Measurements from ENCODE around the gene CACNA1F.

DNA sequence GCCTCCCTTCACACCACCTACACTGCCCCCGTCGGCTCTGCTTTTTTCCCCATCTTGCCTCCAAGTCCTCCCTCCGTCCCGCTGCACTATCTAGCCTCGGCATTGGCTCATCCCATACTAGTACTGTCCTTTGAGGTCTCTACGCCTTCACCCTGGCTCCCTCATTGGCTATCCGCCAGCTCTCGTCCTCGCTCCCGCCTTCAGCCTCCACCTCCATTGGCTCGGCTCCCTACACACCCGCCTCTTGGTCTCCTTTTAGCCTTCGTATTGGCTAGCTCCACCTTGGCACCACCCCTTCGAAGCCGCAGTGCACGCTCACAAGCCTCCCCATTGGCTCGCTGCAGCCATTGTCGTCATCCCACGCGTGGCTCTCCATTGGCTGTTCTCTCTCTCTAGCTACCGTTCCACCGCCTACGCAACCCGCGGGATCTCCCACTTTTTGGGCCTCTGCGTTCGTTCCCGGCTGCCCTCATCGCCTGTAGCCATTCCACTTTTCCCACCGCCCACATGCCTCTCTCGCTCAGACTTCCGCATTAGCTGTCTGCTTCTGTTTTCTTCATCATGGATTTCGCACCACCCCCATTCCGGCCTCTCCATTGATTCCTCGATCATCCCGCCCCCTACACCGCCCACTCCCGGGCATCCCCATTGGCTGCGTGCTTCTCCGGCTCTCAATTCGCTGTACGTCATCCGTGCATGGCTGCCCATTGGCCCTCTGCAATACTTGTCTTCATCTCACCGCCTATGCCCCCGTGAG is 36.0 kb upstream of the CACNA1F start:
- TF ChIP-seq, protein P1, sequence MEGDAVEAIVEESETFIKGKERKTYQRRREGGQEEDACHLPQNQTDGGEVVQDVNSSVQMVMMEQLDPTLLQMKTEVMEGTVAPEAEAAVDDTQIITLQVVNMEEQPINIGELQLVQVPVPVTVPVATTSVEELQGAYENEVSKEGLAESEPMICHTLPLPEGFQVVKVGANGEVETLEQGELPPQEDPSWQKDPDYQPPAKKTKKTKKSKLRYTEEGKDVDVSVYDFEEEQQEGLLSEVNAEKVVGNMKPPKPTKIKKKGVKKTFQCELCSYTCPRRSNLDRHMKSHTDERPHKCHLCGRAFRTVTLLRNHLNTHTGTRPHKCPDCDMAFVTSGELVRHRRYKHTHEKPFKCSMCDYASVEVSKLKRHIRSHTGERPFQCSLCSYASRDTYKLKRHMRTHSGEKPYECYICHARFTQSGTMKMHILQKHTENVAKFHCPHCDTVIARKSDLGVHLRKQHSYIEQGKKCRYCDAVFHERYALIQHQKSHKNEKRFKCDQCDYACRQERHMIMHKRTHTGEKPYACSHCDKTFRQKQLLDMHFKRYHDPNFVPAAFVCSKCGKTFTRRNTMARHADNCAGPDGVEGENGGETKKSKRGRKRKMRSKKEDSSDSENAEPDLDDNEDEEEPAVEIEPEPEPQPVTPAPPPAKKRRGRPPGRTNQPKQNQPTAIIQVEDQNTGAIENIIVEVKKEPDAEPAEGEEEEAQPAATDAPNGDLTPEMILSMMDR (conservative IDR thresholded peaks at IDR 0.05; ENCODE audit: low read length): no peak
- TF ChIP-seq EZH2phosphoT487 (IDR thresholded peaks at IDR 0.05; ENCODE audit: borderline replicate concordance): no peak
